HEK293 (cell line): ENCODE results near the gene HS3ST4.

Experiments used
- CTCF ChIA-PET: fragments of 350-600 bp; formaldehyde crosslinking; extraction: SDS; loops from one replicate; lab custom pipeline; 2021; ENCODE audit warnings: antibody characterized with exemption; lab: Yijun Ruan, JAX
- POLR2A ChIA-PET: fragments of 300-600 bp; formaldehyde crosslinking; extraction: SDS; loops from one replicate; lab custom pipeline; 2020; ENCODE audit warnings: antibody characterized with exemption, inconsistent platforms; lab: Yijun Ruan, JAX
- H3K27ac ChIP-seq: fragments of 200-500 bp; sonication (Bioruptor generic); 2 replicates; pipeline ENCODE4 v1.5.1; 2014; ENCODE audit warnings: low read depth, low read length, control low read depth, inconsistent platforms; ENCODE audit errors: extremely low read depth
- H3K36me3 ChIP-seq, 2 experiments: fragments of 200-500 bp in 1 of 2; sonication (Bioruptor generic) in 1 of 2; 1 replicate in 1 of 2; 2 replicates in 1 of 2; pipeline ENCODE4 v1.5.1; 2014 to 2017; ENCODE audit warnings: inconsistent platforms in 2 of 2, low read length in 2 of 2; ENCODE audit not compliant: control insufficient read depth in 2 of 2, insufficient read depth in 1 of 2
- H3K4me1 ChIP-seq: fragments of 200-500 bp; sonication (Bioruptor generic); 2 replicates; pipeline ENCODE4 v1.5.1; 2014; ENCODE audit warnings: mild to moderate bottlenecking, low read length, inconsistent platforms; ENCODE audit not compliant: control insufficient read depth, insufficient read depth
- H3K4me3 ChIP-seq: 2 replicates; pipeline ENCODE4 v1.5.1; 2011; ENCODE audit warnings: low read depth, mild to moderate bottlenecking, control low read depth, low read length, moderate library complexity
- H3K9me3 ChIP-seq: fragments of 200-500 bp; sonication (Bioruptor generic); 2 replicates; pipeline ENCODE4 v1.5.1; 2014; ENCODE audit warnings: low read depth, low read length, inconsistent platforms; ENCODE audit not compliant: control insufficient read depth, insufficient read depth
- FEZF1 ChIP-seq: fragments of 450-650 bp; formaldehyde crosslinking; IDR thresholded peaks from 2 replicates; pipeline ENCODE4 v1.5.1; 2016; ENCODE audit warnings: missing biosample characterization, missing genetic modification characterization
- HOXA7 ChIP-seq: sonication (generic); formaldehyde crosslinking; IDR thresholded peaks from 2 replicates; pipeline ENCODE4 v1.8.1; 2022; ENCODE audit warnings: missing genetic modification reagents, borderline replicate concordance
- KLF16 ChIP-seq: fragments of 450-650 bp; formaldehyde crosslinking; IDR thresholded peaks from 2 replicates; pipeline ENCODE4 v1.5.1; 2017; ENCODE audit warnings: missing biosample characterization, missing genetic modification characterization
- KLF17 ChIP-seq: fragments of 450-650 bp; formaldehyde crosslinking; IDR thresholded peaks from 2 replicates; pipeline ENCODE4 v1.5.1; 2016; ENCODE audit warnings: missing biosample characterization, missing genetic modification characterization
- PBX3 ChIP-seq: sonication (generic); formaldehyde crosslinking; IDR thresholded peaks from 2 replicates; pipeline ENCODE4 v1.8.1; 2022; ENCODE audit warnings: mild to moderate bottlenecking, moderate library complexity, missing genetic modification reagents
- SALL2 ChIP-seq: fragments of 450-650 bp; formaldehyde crosslinking; IDR thresholded peaks from 2 replicates; pipeline ENCODE4 v1.5.0; 2017; ENCODE audit warnings: missing biosample characterization, mild to moderate bottlenecking, missing genetic modification characterization, borderline replicate concordance
- SCRT2 ChIP-seq: fragments of 450-650 bp; formaldehyde crosslinking; IDR thresholded peaks from 2 replicates; pipeline ENCODE4 v1.5.1; 2016; ENCODE audit warnings: missing biosample characterization, missing genetic modification characterization
- WT1 ChIP-seq: fragments of 450-650 bp; formaldehyde crosslinking; IDR thresholded peaks from 2 replicates; pipeline ENCODE4 v1.5.1; 2016; ENCODE audit warnings: missing biosample characterization, missing genetic modification characterization
- ZBTB11 ChIP-seq: fragments of 450-650 bp; formaldehyde crosslinking; conservative IDR thresholded peaks from 2 replicates; pipeline ENCODE4 v1.5.1; 2016; ENCODE audit warnings: low read depth, missing biosample characterization, missing genetic modification characterization
- ZBTB44 ChIP-seq: fragments of 450-650 bp; IDR thresholded peaks from 2 replicates; pipeline ENCODE4 v1.5.1; 2018; ENCODE audit warnings: missing biosample characterization, mild to moderate bottlenecking, missing genetic modification characterization
- ZBTB8A ChIP-seq: fragments of 450-650 bp; formaldehyde crosslinking; IDR thresholded peaks from 2 replicates; pipeline ENCODE4 v1.5.1; 2016; ENCODE audit warnings: missing biosample characterization, missing genetic modification characterization
- ZFP3 ChIP-seq: fragments of 450-650 bp; formaldehyde crosslinking; IDR thresholded peaks from 2 replicates; pipeline ENCODE4 v1.5.1; 2016; ENCODE audit warnings: low read depth, missing biosample characterization, missing genetic modification characterization
- ZFP41 ChIP-seq: fragments of 450-650 bp; formaldehyde crosslinking; IDR thresholded peaks from 2 replicates; pipeline ENCODE4 v1.5.1; 2016; ENCODE audit warnings: missing biosample characterization, missing genetic modification characterization, borderline replicate concordance
- ZNF121 ChIP-seq: fragments of 450-650 bp; formaldehyde crosslinking; IDR thresholded peaks from 2 replicates; pipeline ENCODE4 v1.5.1; 2016; ENCODE audit warnings: missing biosample characterization, missing genetic modification characterization
- ZNF169 ChIP-seq: fragments of 450-650 bp; formaldehyde crosslinking; IDR thresholded peaks from 2 replicates; pipeline ENCODE4 v1.5.1; 2016; ENCODE audit warnings: missing biosample characterization, missing genetic modification characterization
- ZNF2 ChIP-seq: fragments of 450-650 bp; formaldehyde crosslinking; IDR thresholded peaks from 2 replicates; pipeline ENCODE4 v1.5.1; 2016; ENCODE audit warnings: missing biosample characterization, missing genetic modification characterization
- ZNF311 ChIP-seq: fragments of 450-650 bp; formaldehyde crosslinking; IDR thresholded peaks from 2 replicates; pipeline ENCODE4 v1.5.1; 2017; ENCODE audit warnings: missing biosample characterization, missing genetic modification characterization, borderline replicate concordance
- ZNF350 ChIP-seq: fragments of 450-650 bp; formaldehyde crosslinking; IDR thresholded peaks from 2 replicates; pipeline ENCODE4 v1.5.0; 2017; ENCODE audit warnings: missing biosample characterization, mild to moderate bottlenecking, missing genetic modification characterization
- ZNF398 ChIP-seq: fragments of 450-650 bp; formaldehyde crosslinking; IDR thresholded peaks from 2 replicates; pipeline ENCODE4 v1.5.1; 2017; ENCODE audit warnings: missing biosample characterization, missing genetic modification characterization
- ZNF416 ChIP-seq: fragments of 450-650 bp; formaldehyde crosslinking; IDR thresholded peaks from 2 replicates; pipeline ENCODE4 v1.5.1; 2016; ENCODE audit warnings: missing biosample characterization, missing genetic modification characterization
- ZNF571 ChIP-seq: fragments of 450-650 bp; formaldehyde crosslinking; IDR thresholded peaks from 2 replicates; pipeline ENCODE4 v1.5.0; 2017; ENCODE audit warnings: missing biosample characterization, missing genetic modification characterization
- ZNF658 ChIP-seq: fragments of 450-650 bp; formaldehyde crosslinking; IDR thresholded peaks from 2 replicates; pipeline ENCODE4; 2016; ENCODE audit warnings: missing biosample characterization, missing genetic modification characterization
- ZNF777 ChIP-seq: fragments of 450-650 bp; formaldehyde crosslinking; IDR thresholded peaks from 2 replicates; pipeline ENCODE4 v1.5.1; 2017; ENCODE audit warnings: missing biosample characterization, missing genetic modification characterization, borderline replicate concordance
- TF ChIP-seq, protein P1 (sequence below): fragments of 450-650 bp; formaldehyde crosslinking; IDR thresholded peaks from 2 replicates; pipeline ENCODE4 v1.5.1; 2017; ENCODE audit warnings: missing biosample characterization, missing genetic modification characterization

Gene HS3ST4

DNA sequence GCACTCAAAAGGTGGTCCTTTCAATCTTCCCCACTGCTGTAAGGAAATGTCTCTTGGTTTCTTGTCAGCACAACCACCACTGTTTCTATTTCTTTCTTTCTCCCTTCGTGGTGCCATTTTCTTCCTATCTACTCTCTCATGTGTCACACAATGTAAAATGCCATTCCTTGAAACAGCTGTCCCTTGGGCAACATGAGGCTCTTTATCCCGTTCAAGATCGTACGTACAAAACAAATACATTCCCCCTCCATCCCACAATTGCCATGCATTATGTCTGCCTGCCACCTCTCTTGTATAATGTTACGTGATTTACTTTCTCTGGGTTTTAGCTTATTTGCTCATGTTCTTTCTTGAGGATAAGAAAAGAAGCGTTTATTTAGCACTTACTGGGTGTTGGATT lies 410.6 kb downstream of the HS3ST4 start (continued):
- TF ChIP-seq FEZF1 (no peak), ZFP41 (tag by site-specific recombination) (no peak), PBX3 (no peak), ZBTB11 (no peak)

DNA sequence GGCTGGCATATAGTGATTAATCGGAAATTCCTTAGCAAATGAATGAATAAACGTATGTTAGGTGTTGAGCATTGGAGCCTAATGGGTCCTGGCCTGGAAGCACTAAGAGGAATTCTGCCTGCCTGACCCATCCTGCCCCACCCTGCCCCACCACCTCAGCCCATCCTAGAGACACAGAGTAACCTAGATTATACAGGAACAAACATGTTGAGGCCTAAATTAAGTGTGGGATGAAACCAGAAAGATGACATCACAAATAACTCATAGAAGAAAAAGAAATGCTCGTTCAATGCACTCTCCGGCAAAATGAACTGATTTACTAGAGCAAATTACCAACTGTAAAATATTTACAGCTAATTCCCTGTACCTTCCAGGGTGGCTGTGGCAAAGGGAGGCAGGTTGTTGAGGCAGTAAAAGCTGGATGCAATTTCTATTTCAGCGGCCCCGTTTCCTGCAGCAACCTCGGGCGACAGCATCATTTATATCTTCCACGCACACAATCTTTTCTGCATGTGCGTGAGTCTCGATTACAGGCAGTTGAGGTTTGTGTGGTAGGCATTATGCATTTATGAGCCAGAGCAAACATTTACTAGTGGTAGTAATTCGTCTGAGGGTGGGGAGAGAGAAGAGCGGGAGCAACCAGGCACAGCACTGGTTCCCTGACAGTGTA lies 417.2 kb downstream of the HS3ST4 start:
- no peak overlapping the region for H3K4me3 ChIP-seq
- H3K4me1 ChIP-seq: no peaks in the 10 kb centered on the region
- H3K27ac ChIP-seq: no peak overlapping the region
- TF ChIP-seq ZNF2 (tag by site-specific recombination) (no peak), ZFP3 (tag by site-specific recombination) (no peak), SCRT2 (tag by site-specific recombination) (no peak), ZNF658 (tag by site-specific recombination) (no peak), ZNF571 (tag by site-specific recombination) (no peak), ZNF121 (no peak), HOXA7 (CRISPR knock-in tag) (no peak), ZNF777 (tag by site-specific recombination) (no peak), ZBTB8A (tag by site-specific recombination) (no peak), ZNF169 (tag by site-specific recombination) (no peak), KLF16 (tag by site-specific recombination) (no peak), ZNF311 (tag by site-specific recombination) (no peak), WT1 (tag by site-specific recombination) (no peak), KLF17 (tag by site-specific recombination) (no peak), ZNF398 (no peak), ZBTB44 (tag by site-specific recombination) (no peak), ZNF416 (no peak), ZNF350 (tag by site-specific recombination) (no peak), SALL2 (no peak)
- TF ChIP-seq, protein P1, sequence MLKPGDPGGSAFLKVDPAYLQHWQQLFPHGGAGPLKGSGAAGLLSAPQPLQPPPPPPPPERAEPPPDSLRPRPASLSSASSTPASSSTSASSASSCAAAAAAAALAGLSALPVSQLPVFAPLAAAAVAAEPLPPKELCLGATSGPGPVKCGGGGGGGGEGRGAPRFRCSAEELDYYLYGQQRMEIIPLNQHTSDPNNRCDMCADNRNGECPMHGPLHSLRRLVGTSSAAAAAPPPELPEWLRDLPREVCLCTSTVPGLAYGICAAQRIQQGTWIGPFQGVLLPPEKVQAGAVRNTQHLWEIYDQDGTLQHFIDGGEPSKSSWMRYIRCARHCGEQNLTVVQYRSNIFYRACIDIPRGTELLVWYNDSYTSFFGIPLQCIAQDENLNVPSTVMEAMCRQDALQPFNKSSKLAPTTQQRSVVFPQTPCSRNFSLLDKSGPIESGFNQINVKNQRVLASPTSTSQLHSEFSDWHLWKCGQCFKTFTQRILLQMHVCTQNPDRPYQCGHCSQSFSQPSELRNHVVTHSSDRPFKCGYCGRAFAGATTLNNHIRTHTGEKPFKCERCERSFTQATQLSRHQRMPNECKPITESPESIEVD (tag by site-specific recombination): no peak
- TF ChIP-seq, all 188 proteins: peak for 0
- ChIA-PET POLR2A (no interaction called here), CTCF (no interaction called here)
- Histone ChIP-seq H3K9me3 (no peaks in the 10 kb centered on the region), H3K36me3 (no peaks in the 10 kb centered on the region)
